Sigmoid colon (tissue), 7 donors: ENCODE data around the gene VGLL4. TPM values are rescaled to one million over a fixed set of nuclear protein-coding genes. Genes with fewer than 3 reads are reported as not detected.

Source experiments
- DNase-seq: peaks from one replicate; pipeline ENCODE4 v3.0.0-alpha.2; 2019
- H3K27ac ChIP-seq, 4 donors: fragments of 200-600 bp; sonication (generic); one replicate each; pipeline ENCODE4 v1.5.1; 2016 to 2019; ENCODE audit warnings: mild to moderate bottlenecking in 1 of 4
- H3K27me3 ChIP-seq, 3 donors: fragments of 200-600 bp; sonication (generic); one replicate each; pipeline ENCODE4 v1.5.1; 2019; ENCODE audit warnings: mild to moderate bottlenecking in 1 of 3
- H3K36me3 ChIP-seq, 4 donors: fragments of 200-600 bp; sonication (generic); one replicate each; pipeline ENCODE4 v1.5.1; 2016 to 2019
- H3K4me1 ChIP-seq, 4 donors: fragments of 200-600 bp; sonication (generic); one replicate each; pipeline ENCODE4 v1.5.1; 2017 to 2019
- H3K4me3 ChIP-seq, 4 donors: fragments of 200-600 bp; sonication (generic); one replicate each; pipeline ENCODE4 v1.5.1; 2017 to 2019; ENCODE audit warnings: mild to moderate bottlenecking in 2 of 4, moderate library complexity in 1 of 4
- H3K9me3 ChIP-seq, 4 donors: fragments of 200-600 bp in 3 of 4; sonication (generic) in 3 of 4; one replicate each; pipeline versions ENCODE4 v1.5.1 to v1.6.1; 2013 to 2019
- CTCF ChIP-seq, 4 experiments: fragments of 450-650 bp in 3 of 4; fragments of 200-600 bp in 1 of 4; IDR thresholded peaks; one replicate each; pipeline ENCODE4 v1.5.1; 2016 to 2019; ENCODE audit warnings: antibody characterized with exemption in 4 of 4, mild to moderate bottlenecking in 3 of 4, moderate library complexity in 2 of 4
- EP300 ChIP-seq, 4 donors: sonication (generic); formaldehyde crosslinking; IDR thresholded peaks; one replicate each; pipeline ENCODE4 v1.6.1; 2017; ENCODE audit warnings: antibody characterized with exemption in 4 of 4
- POLR2A ChIP-seq, 2 donors: fragments of 450-650 bp; IDR thresholded peaks; one replicate each; pipeline ENCODE4 v1.6.1; 2016; ENCODE audit warnings: antibody characterized with exemption in 2 of 2, mild to moderate bottlenecking in 2 of 2, moderate library complexity in 2 of 2
- POLR2AphosphoS5 ChIP-seq, 4 donors: sonication (generic); formaldehyde crosslinking; IDR thresholded peaks; one replicate each; pipeline ENCODE4 v1.6.1; 2017; ENCODE audit warnings: antibody characterized with exemption in 4 of 4
- WGBS, 2 donors: extraction: QIAGEN DNeasy Blood & Tissue Kit; methylation state at CpG; one replicate each; pipeline ENCODE4 v1.1.7; 2013; 5-methylcytosine and 5-hydroxymethylcytosine counted together
- intact Hi-C: fragments of 100-400 bp; cut with DNase I; formaldehyde crosslinking; loops from one replicate; pipeline ENCODE4 v1.15.1; 2023
- polyA plus RNA-seq, 3 donors: library from polyadenylated mRNA; stranded (reverse); fragments of 200-250 nt; gene quantifications; one replicate each; pipeline ENCODE4 v1.2.3, GENCODE V29; 2013
- total RNA-seq, 4 donors: library from RNA; depleted of rRNA; stranded (reverse); fragments of >200 nt; gene quantifications; one replicate each; pipeline ENCODE4 v1.1.0, GENCODE V29; 2016
- donor health status: healthy with polysubstance abuse.
- donor health status: Bipolar disorder and iron deficiency.
- donor health status: healthy.

VGLL4 gene
- total and polyA plus RNA-seq, 7 donors, result 26.4 to 56.5 (median 41.5) TPM

GRCh38 chr3:11538581-11538980, 105.1 kb downstream of the VGLL4 start:
- Histone ChIP-seq H3K36me3 (no peaks in the 10 kb centered on the region), H3K4me3 (no peak overlapping the region), H3K9me3 (no peaks in the 10 kb centered on the region), H3K4me1 (peaks cover 0 to 21% (median 5%) of the 10 kb centered on the region in 4 donors), H3K27ac (no peak overlapping the region), H3K27me3 (no peaks in the 10 kb centered on the region)
- TF ChIP-seq CTCF (IDR thresholded peaks at IDR 0.05) (no peak), POLR2AphosphoS5 (IDR thresholded peaks at IDR 0.05) (no peak), EP300 (IDR thresholded peaks at IDR 0.05) (no peak), POLR2A (IDR thresholded peaks at IDR 0.05) (no peak)
- intact Hi-C loops, result no loop called here
- no peak for DNase-seq
- WGBS, 2 donors, result 94 to 98% methylated on average over 3 of the region's 3 CpGs

- intact Hi-C loops, result no loop called here
- TF ChIP-seq POLR2A (IDR thresholded peaks at IDR 0.05) (no peak), EP300 (IDR thresholded peaks at IDR 0.05) (no peak), POLR2AphosphoS5 (IDR thresholded peaks at IDR 0.05) (no peak), CTCF (IDR thresholded peaks at IDR 0.05) (no peak)
- Histone ChIP-seq H3K27ac (no peak overlapping the region), H3K4me3 (no peak overlapping the region), H3K27me3 (no peaks in the 10 kb centered on the region), H3K36me3 (no peaks in the 10 kb centered on the region), H3K4me1 (peaks cover 0 to 15% (median 3%) of the 10 kb centered on the region in 4 donors), H3K9me3 (no peaks in the 10 kb centered on the region)
- peak; percentile 57 for DNase-seq
- WGBS, 2 donors, result 90 to 95% methylated on average over 12 of the region's 12 CpGs
These were observed 106.6 kb downstream of the VGLL4 start for GRCh38 chr3:11536936-11537612.

- H3K36me3 ChIP-seq, result no peaks in the 10 kb centered on the region
These were observed 107.4 kb downstream of the VGLL4 start for GRCh38 chr3:11536132-11536935.

GRCh38 chr3:11535243-11535960, 108.3 kb downstream of the VGLL4 start:
- 98% methylated on average over 13 of the region's 13 CpGs for WGBS, 2 donors
- Histone ChIP-seq H3K36me3 (no peaks in the 10 kb centered on the region), H3K9me3 (no peaks in the 10 kb centered on the region), H3K27me3 (no peaks in the 10 kb centered on the region), H3K4me3 (no peak overlapping the region), H3K27ac (no peak overlapping the region), H3K4me1 (peaks cover 0 to 10% (median 6%) of the 10 kb centered on the region in 4 donors)
- no peak for TF ChIP-seq CTCF (IDR thresholded peaks at IDR 0.05)
- TF ChIP-seq EP300 (IDR thresholded peaks at IDR 0.05), result no peak
- TF ChIP-seq POLR2AphosphoS5 (IDR thresholded peaks at IDR 0.05), result no peak
- TF ChIP-seq POLR2A (IDR thresholded peaks at IDR 0.05), result no peak
- peak; percentile 54 for DNase-seq
- intact Hi-C loops, result no loop called here

More at GRCh38 chr3:11536132-11536935, 107.4 kb downstream of the VGLL4 start:
- no peaks in the 10 kb centered on the region for H3K27me3 ChIP-seq
- intact Hi-C loops, result no loop called here
- DNase-seq, result peak; percentile 58
- TF ChIP-seq CTCF (IDR thresholded peaks at IDR 0.05), result no peak
- TF ChIP-seq POLR2AphosphoS5 (IDR thresholded peaks at IDR 0.05), result no peak
- TF ChIP-seq POLR2A (IDR thresholded peaks at IDR 0.05), result no peak
- TF ChIP-seq EP300 (IDR thresholded peaks at IDR 0.05), result no peak
- peaks cover 0 to 8% (median 0%) of the 10 kb centered on the region in 4 donors for H3K4me1 ChIP-seq
- H3K27ac ChIP-seq, result no peak overlapping the region
- no peak overlapping the region for H3K4me3 ChIP-seq
- H3K9me3 ChIP-seq, result no peaks in the 10 kb centered on the region
- 90 to 94% methylated on average over 23 of the region's 23 CpGs for WGBS, 2 donors
